Measurements from ENCODE around the gene SLC17A1.

GRCh38 chr6:25821341-25821740 is 10.5 kb downstream of the SLC17A1 start:
- TF ChIP-seq EZH2 (IDR thresholded peaks at IDR 0.05; ENCODE audit: low read length, missing control alignments) (no peak), CTCF (conservative IDR thresholded peaks at IDR 0.05 in 1 of 2, IDR thresholded peaks at IDR 0.05 in 1 of 2; ENCODE audit: low read depth in 1 of 2, low read length in 2 of 2) (no peak)
